Calu3 (cell line): Measurements from ENCODE around the gene ETS1. TPM values are rescaled to one million over a fixed set of nuclear protein-coding genes. Genes with fewer than 3 reads are reported as not detected.
A peak's percentile ranks its signal among the peaks of the same experiment; 100 is the strongest.

Experiments
- BruUV-seq: library from RNA; stranded (reverse); fragments of 400-500 nt; replicated peaks from 2 replicates; lab custom pipeline; 2021; lab: Mats Ljungman, UMichigan
- CTCF ChIA-PET: fragments of 300-600 bp; sonication (Branson Sonifier 250); formaldehyde crosslinking; loops from one replicate; lab custom pipeline; 2022; ENCODE audit warnings: antibody characterized with exemption; lab: Charles Lee
- DNase-seq: peaks from one replicate; pipeline ENCODE4 v3.0.0; 2022
- H3K27ac Mint-ChIP-seq: one replicate; pipeline ENCODE4 v1.8.0; 2022; ENCODE audit warnings: mixed read lengths; ENCODE audit not compliant: unreplicated experiment
- H3K27me3 Mint-ChIP-seq: one replicate; pipeline ENCODE4 v1.8.0; 2022; ENCODE audit warnings: mixed read lengths; ENCODE audit not compliant: unreplicated experiment
- H3K36me3 Mint-ChIP-seq: one replicate; pipeline ENCODE4 v1.8.0; 2022; ENCODE audit warnings: mild to moderate bottlenecking, moderate library complexity, mixed read lengths; ENCODE audit not compliant: insufficient read depth, unreplicated experiment
- H3K4me1 Mint-ChIP-seq: one replicate; pipeline ENCODE4 v1.8.0; 2022; ENCODE audit warnings: mild to moderate bottlenecking, low read depth, mixed read lengths; ENCODE audit not compliant: unreplicated experiment
- H3K4me3 Mint-ChIP-seq: one replicate; pipeline ENCODE4 v1.8.0; 2022; ENCODE audit warnings: mild to moderate bottlenecking, low read depth, moderate library complexity, mixed read lengths; ENCODE audit not compliant: unreplicated experiment
- H3K9me3 Mint-ChIP-seq: one replicate; pipeline ENCODE4 v1.8.0; 2022; ENCODE audit warnings: low read depth, mixed read lengths; ENCODE audit not compliant: unreplicated experiment
- CTCF ChIP-seq: fragments of 200-600 bp; IDR thresholded peaks from one replicate; pipeline ENCODE4 v1.8.0; 2022; ENCODE audit warnings: antibody characterized with exemption; ENCODE audit not compliant: unreplicated experiment
- intact Hi-C: fragments of 100-400 bp; cut with micrococcal nuclease; formaldehyde crosslinking; loops from one replicate; pipeline ENCODE4 v1.10.0; 2022; ENCODE audit not compliant: unreplicated experiment
- total RNA-seq: library from RNA; stranded (reverse); gene quantifications from 2 replicates; pipeline ENCODE4 v1.2.3, GENCODE V29; 2022

Gene ETS1
- total RNA-seq, 1 experiment from 2014 or later, result 38.4 TPM

DNA sequence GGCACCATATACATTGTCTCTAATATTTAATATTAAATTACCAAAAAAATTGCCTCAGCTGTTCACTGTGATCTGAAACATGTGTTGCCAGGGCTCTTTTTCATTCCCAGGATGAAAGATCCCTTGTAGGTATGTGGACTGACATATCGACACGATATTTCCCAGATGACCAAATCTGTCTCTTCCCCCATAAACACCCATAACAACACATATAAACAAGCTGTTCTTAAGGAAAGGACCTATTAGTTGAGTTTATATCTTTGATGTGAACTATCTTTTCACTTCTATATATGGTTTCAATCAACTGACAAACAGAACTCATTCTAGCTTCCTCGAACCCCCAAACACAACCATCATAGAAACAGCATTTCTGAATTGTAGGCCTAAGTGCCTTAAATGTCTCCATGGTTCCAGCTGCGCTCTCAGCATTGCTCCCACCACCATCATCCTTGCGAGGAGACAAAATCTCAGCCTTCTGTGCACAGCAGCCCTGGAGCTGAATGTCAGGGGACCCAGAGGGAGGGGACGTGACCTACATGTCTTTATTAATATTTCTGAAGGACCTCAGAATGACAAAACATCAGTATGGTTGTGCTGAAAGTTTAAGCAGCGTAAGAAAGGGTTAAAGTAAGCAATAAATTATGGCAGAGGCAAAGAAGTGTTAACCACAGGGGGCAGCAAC, 67.0 kb downstream of the ETS1 start:
- CTCF ChIA-PET, result no interaction called here
- TF ChIP-seq CTCF, result no peak
- Mint-ChIP-seq H3K36me3 (peaks cover 29% of the 10 kb centered on the region), H3K27me3 (no peaks in the 10 kb centered on the region), H3K4me3 (peak overlapping the region; percentile 76), H3K9me3 (no peaks in the 10 kb centered on the region), H3K4me1 (peaks cover 62% of the 10 kb centered on the region), H3K27ac (peak overlapping the region; percentile 65)
- intact Hi-C loops, result loop anchor here (5.0 to 10.0 kb wide), 3 partner anchors 53 to 348 kb away; no protein-coding TSS in a partner anchor
- no TSS peak for BruUV-seq
- DNase-seq, result no peak

DNA sequence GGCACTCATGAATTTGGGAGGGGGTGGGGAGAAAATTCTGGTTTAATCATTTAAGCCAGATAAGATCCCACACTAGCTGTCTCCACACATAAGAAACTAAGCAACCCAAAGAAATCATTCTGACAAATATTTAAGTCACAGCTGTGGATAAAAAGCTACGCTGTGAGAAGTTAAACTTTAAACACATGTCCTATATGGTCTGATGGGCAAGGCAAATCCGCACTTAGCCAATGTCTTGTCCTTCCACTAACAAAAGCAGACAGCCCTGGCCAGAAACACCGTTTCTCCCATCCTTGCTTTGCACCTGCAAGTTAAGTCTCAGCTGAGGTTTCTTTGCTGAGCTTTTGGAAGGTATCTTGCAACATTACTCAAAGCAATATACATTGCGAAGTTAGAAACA, 68.0 kb downstream of the ETS1 start:
- CTCF ChIA-PET, result interaction anchor here (1.0 kb wide), 1 partner anchor 10 kb away, joined by 12 read pairs; no protein-coding TSS in a partner anchor
- no peak for DNase-seq
- Mint-ChIP-seq H3K27me3 (no peaks in the 10 kb centered on the region), H3K4me1 (peaks cover 63% of the 10 kb centered on the region), H3K27ac (no peak overlapping the region), H3K36me3 (peaks cover 31% of the 10 kb centered on the region), H3K9me3 (no peaks in the 10 kb centered on the region), H3K4me3 (peak overlapping the region; percentile 56)
- intact Hi-C loops, result loop anchor here (10.0 kb wide), 1 partner anchor 225 kb away; no protein-coding TSS in a partner anchor
- no peak for TF ChIP-seq CTCF
- BruUV-seq, result no TSS peak

GRCh38 chr11:128518493-128519207, 68.7 kb downstream of the ETS1 start:
- H3K9me3 Mint-ChIP-seq, result no peaks in the 10 kb centered on the region
- H3K27me3 Mint-ChIP-seq, result no peaks in the 10 kb centered on the region
- intact Hi-C loops, result loop anchor here (10.0 kb wide), 1 partner anchor 224 kb away; no protein-coding TSS in a partner anchor
- H3K4me1 Mint-ChIP-seq, result peaks cover 62% of the 10 kb centered on the region
- BruUV-seq, result no TSS peak
- H3K27ac Mint-ChIP-seq, result no peak overlapping the region
- peaks cover 35% of the 10 kb centered on the region for H3K36me3 Mint-ChIP-seq
- H3K4me3 Mint-ChIP-seq, result peak overlapping the region; percentile 56
- CTCF ChIA-PET, result interaction anchor here (0.8 to 1.4 kb wide), 4 partner anchors 9 to 357 kb away, joined by 4 to 12 read pairs (median 4); no protein-coding TSS in a partner anchor
- TF ChIP-seq CTCF, result no peak
- DNase-seq, result no peak

DNA sequence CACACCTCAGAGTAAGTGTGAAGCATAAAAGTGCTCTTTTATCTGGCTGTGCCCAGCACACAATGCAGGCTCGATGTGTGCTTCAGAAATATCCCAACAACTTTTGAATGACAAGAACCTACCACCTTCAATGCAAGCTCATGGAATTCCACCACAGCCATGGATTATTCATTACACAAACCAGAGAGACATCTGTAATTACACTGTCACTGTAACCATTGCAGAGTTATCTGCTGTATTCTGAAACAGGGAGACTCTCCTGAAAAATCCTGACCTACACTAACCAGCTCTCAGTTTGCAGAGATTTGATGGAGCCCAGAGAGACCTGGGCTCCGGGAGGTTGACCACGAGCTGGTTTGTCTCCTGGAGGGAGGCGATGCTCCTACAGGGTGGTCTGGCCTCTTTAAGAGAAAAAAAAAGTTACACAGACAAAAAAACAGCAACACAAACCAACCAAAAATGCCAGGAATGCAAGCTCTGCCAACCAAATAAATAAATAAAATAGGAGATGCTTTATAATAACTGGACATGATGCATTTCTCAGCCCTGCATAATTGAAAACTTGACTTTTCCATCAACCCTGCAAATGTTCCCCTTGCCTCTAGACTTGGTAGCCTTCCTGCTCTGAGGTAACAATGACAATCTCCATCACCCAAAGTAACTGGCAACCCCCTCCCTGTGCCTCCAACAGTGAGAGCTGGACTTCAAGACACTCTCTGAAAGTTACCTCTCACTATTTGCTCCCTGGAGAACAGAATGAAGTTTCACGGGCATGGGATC, 69.7 kb downstream of the ETS1 start:
- H3K4me1 Mint-ChIP-seq, result peaks cover 54% of the 10 kb centered on the region
- no peak for TF ChIP-seq CTCF
- H3K9me3 Mint-ChIP-seq, result no peaks in the 10 kb centered on the region
- no TSS peak for BruUV-seq
- intact Hi-C loops, result loop anchor here (10.0 kb wide), 1 partner anchor 223 kb away; no protein-coding TSS in a partner anchor
- H3K36me3 Mint-ChIP-seq, result peaks cover 29% of the 10 kb centered on the region
- DNase-seq, result no peak
- CTCF ChIA-PET, result interaction anchor here (0.6 to 1.4 kb wide), 4 partner anchors 20 to 356 kb away, joined by 3 to 5 read pairs (median 4); no protein-coding TSS in a partner anchor
- H3K27me3 Mint-ChIP-seq, result no peaks in the 10 kb centered on the region
- H3K4me3 Mint-ChIP-seq, result peak overlapping the region; percentile 56
- no peak overlapping the region for H3K27ac Mint-ChIP-seq
